GM23338 (cell line): ENCODE measurements around the gene FOXF1. TPM values are rescaled to one million over a fixed set of nuclear protein-coding genes. Genes with fewer than 3 reads are reported as not detected.

ENCODE experiments used
- ATAC-seq: fragments of 200-7000 bp; cut with Tn5 transposase; 3 replicates; pipeline ENCODE4 v1.9.1; 2020
- DNase-seq: peaks from one replicate; pipeline ENCODE4 v3.0.0-alpha.2; 2015; ENCODE audit warnings: low spot score
- H2AFZ ChIP-seq: fragments of 200-600 bp; sonication (generic); 2 replicates; pipeline ENCODE4 v1.8.0; 2016; ENCODE audit warnings: antibody characterized with exemption, mild to moderate bottlenecking, moderate library complexity
- H3F3A ChIP-seq: fragments of 200-600 bp; sonication (generic); replicated peaks from 2 replicates; pipeline ENCODE4 v1.8.0; 2017; ENCODE audit warnings: antibody characterized with exemption, mixed run types, low read depth
- H3K27ac ChIP-seq: fragments of 200-600 bp; sonication (generic); 2 replicates; pipeline ENCODE4 v1.6.1; 2016; ENCODE audit warnings: low read depth
- H3K27me3 ChIP-seq: fragments of 200-600 bp; sonication (generic); 2 replicates; pipeline ENCODE4 v1.8.0; 2016; ENCODE audit warnings: mild to moderate bottlenecking, mixed run types, moderate library complexity; ENCODE audit not compliant: insufficient read depth
- H3K36me3 ChIP-seq: fragments of 200-600 bp; sonication (generic); 2 replicates; pipeline ENCODE4 v1.8.0; 2016; ENCODE audit warnings: mild to moderate bottlenecking; ENCODE audit not compliant: insufficient read depth
- H3K4me1 ChIP-seq: fragments of 200-600 bp; sonication (generic); 2 replicates; pipeline ENCODE4 v1.8.0; 2016; ENCODE audit warnings: mild to moderate bottlenecking, moderate library complexity; ENCODE audit not compliant: insufficient read depth
- H3K4me2 ChIP-seq: fragments of 200-600 bp; sonication (generic); 2 replicates; pipeline ENCODE4 v1.7.1; 2017; ENCODE audit warnings: mixed run types
- H3K4me3 ChIP-seq: fragments of 200-600 bp; sonication (generic); 2 replicates; pipeline ENCODE4 v1.6.1; 2016; ENCODE audit warnings: mixed run types
- H3K79me2 ChIP-seq: fragments of 200-600 bp; sonication (generic); replicated peaks from 2 replicates; pipeline ENCODE4 v1.8.0; 2017; ENCODE audit warnings: mild to moderate bottlenecking; ENCODE audit not compliant: insufficient read depth
- H3K9me2 ChIP-seq: fragments of 200-600 bp; sonication (generic); 2 replicates; pipeline ENCODE4 v1.8.0; 2017; ENCODE audit not compliant: insufficient read depth
- H4K20me1 ChIP-seq: fragments of 200-600 bp; sonication (generic); replicated peaks from 2 replicates; pipeline ENCODE4 v1.8.0; 2017; ENCODE audit warnings: mild to moderate bottlenecking; ENCODE audit not compliant: insufficient read depth
- H3K27ac Mint-ChIP-seq: 2 replicates; pipeline ENCODE4 v1.8.0; 2020; ENCODE audit warnings: inconsistent platforms, mild to moderate bottlenecking, moderate library complexity, mixed read lengths
- H3K27me3 Mint-ChIP-seq: 3 replicates; pipeline ENCODE4 v1.8.0; 2022; ENCODE audit warnings: low read depth, mild to moderate bottlenecking, moderate library complexity, mixed read lengths, inconsistent platforms; ENCODE audit not compliant: insufficient read depth, poor library complexity
- H3K36me3 Mint-ChIP-seq: 3 replicates; pipeline ENCODE4 v1.8.0; 2021; ENCODE audit warnings: low read depth, mild to moderate bottlenecking, inconsistent platforms, moderate library complexity, mixed read lengths
- H3K4me1 Mint-ChIP-seq: 3 replicates; pipeline ENCODE4 v1.8.0; 2020; ENCODE audit warnings: mild to moderate bottlenecking, inconsistent platforms, mixed read lengths
- H3K4me3 Mint-ChIP-seq: 3 replicates; pipeline ENCODE4 v1.8.0; 2021; ENCODE audit warnings: moderate library complexity, mild to moderate bottlenecking, inconsistent platforms, mixed read lengths
- H3K9me3 Mint-ChIP-seq: 3 replicates; pipeline ENCODE4 v1.8.0; 2020; ENCODE audit warnings: moderate library complexity, mild to moderate bottlenecking, inconsistent platforms, mixed read lengths
- CREB1 ChIP-seq: fragments of 250-450 bp; sonication (Bioruptor Pico); IDR thresholded peaks from 2 replicates; pipeline ENCODE4 v1.5.0; 2020; ENCODE audit warnings: low read depth, mild to moderate bottlenecking, moderate library complexity
- EZH2phosphoT487 ChIP-seq: fragments of 200-600 bp; sonication (generic); IDR thresholded peaks from one replicate; pipeline ENCODE4 v1.8.1; 2018; ENCODE audit warnings: antibody characterized with exemption; ENCODE audit not compliant: unreplicated experiment
- ZNF114 ChIP-seq: fragments of 250-450 bp; sonication (Bioruptor Pico); IDR thresholded peaks from 2 replicates; pipeline ENCODE4 v1.5.0; 2020; ENCODE audit warnings: mild to moderate bottlenecking, moderate library complexity
- polyA plus RNA-seq: library from polyadenylated mRNA; unstranded; fragments of >200 nt; fragmentation: Nextera tagmentation; extraction: Ambion mirVana; gene quantifications from 2 replicates; pipeline ENCODE4 v1.2.1, GENCODE V29; 2016
- total RNA-seq: library from RNA; depleted of rRNA; stranded (reverse); fragments of >200 nt; shearing (Covaris generic); gene quantifications from 2 replicates; pipeline ENCODE4 v1.2.3, GENCODE V29; 2014
- TF ChIP-seq, protein P1 (sequence below): fragments of 250-450 bp; sonication (Bioruptor Pico); IDR thresholded peaks from 2 replicates; pipeline ENCODE4 v1.5.0; 2020; ENCODE audit warnings: mild to moderate bottlenecking, moderate library complexity
- TF ChIP-seq, protein P2 (sequence below): IDR thresholded peaks from one replicate; pipeline ENCODE4 v1.6.1; 2018; ENCODE audit warnings: antibody characterized with exemption; ENCODE audit not compliant: unreplicated experiment

Gene FOXF1
- total and polyA plus RNA-seq, 2 experiments from 2014 or later, result 0.10 to 0.15 TPM

DNA sequence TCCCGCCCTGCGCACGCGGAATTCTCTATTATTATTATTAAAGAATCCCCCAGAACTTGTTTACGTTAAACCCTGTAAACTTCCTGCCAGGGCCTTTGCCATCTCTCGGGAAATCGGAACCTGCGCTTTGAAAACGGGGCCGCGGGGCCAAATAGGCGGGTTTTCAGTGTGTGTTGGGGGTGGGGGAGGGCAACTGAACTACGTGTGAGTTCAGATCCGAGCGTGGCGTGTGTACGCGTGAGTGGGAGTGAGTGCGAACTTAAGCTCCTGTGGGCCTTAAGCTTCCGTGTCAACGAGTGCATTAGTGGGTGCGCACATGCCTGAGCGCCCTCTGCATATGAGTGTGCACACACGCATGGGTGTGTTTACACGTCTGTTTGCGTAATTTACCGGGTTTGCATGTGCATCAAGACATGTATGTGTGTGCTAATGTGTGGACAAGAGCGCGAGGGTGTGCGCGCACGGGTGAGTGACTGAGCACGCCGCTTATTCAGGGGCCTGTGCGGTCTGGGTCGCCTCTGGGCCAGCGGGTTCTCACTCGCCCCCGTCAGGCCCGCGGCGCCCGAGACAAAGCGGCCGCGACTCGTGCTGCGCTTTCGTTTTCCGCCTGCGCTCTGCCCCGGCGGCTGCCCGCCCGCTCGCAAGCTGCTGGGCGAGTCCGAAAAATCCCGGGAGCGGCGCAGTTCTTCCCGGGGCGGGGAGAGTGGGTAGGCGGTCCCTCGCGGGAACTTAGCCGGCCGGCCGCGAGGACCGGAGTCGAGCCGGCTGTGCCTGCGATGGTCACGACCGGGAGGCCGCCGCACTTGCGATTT lies 1.2 kb upstream of the FOXF1 start (continued):
- TF ChIP-seq, protein P1, sequence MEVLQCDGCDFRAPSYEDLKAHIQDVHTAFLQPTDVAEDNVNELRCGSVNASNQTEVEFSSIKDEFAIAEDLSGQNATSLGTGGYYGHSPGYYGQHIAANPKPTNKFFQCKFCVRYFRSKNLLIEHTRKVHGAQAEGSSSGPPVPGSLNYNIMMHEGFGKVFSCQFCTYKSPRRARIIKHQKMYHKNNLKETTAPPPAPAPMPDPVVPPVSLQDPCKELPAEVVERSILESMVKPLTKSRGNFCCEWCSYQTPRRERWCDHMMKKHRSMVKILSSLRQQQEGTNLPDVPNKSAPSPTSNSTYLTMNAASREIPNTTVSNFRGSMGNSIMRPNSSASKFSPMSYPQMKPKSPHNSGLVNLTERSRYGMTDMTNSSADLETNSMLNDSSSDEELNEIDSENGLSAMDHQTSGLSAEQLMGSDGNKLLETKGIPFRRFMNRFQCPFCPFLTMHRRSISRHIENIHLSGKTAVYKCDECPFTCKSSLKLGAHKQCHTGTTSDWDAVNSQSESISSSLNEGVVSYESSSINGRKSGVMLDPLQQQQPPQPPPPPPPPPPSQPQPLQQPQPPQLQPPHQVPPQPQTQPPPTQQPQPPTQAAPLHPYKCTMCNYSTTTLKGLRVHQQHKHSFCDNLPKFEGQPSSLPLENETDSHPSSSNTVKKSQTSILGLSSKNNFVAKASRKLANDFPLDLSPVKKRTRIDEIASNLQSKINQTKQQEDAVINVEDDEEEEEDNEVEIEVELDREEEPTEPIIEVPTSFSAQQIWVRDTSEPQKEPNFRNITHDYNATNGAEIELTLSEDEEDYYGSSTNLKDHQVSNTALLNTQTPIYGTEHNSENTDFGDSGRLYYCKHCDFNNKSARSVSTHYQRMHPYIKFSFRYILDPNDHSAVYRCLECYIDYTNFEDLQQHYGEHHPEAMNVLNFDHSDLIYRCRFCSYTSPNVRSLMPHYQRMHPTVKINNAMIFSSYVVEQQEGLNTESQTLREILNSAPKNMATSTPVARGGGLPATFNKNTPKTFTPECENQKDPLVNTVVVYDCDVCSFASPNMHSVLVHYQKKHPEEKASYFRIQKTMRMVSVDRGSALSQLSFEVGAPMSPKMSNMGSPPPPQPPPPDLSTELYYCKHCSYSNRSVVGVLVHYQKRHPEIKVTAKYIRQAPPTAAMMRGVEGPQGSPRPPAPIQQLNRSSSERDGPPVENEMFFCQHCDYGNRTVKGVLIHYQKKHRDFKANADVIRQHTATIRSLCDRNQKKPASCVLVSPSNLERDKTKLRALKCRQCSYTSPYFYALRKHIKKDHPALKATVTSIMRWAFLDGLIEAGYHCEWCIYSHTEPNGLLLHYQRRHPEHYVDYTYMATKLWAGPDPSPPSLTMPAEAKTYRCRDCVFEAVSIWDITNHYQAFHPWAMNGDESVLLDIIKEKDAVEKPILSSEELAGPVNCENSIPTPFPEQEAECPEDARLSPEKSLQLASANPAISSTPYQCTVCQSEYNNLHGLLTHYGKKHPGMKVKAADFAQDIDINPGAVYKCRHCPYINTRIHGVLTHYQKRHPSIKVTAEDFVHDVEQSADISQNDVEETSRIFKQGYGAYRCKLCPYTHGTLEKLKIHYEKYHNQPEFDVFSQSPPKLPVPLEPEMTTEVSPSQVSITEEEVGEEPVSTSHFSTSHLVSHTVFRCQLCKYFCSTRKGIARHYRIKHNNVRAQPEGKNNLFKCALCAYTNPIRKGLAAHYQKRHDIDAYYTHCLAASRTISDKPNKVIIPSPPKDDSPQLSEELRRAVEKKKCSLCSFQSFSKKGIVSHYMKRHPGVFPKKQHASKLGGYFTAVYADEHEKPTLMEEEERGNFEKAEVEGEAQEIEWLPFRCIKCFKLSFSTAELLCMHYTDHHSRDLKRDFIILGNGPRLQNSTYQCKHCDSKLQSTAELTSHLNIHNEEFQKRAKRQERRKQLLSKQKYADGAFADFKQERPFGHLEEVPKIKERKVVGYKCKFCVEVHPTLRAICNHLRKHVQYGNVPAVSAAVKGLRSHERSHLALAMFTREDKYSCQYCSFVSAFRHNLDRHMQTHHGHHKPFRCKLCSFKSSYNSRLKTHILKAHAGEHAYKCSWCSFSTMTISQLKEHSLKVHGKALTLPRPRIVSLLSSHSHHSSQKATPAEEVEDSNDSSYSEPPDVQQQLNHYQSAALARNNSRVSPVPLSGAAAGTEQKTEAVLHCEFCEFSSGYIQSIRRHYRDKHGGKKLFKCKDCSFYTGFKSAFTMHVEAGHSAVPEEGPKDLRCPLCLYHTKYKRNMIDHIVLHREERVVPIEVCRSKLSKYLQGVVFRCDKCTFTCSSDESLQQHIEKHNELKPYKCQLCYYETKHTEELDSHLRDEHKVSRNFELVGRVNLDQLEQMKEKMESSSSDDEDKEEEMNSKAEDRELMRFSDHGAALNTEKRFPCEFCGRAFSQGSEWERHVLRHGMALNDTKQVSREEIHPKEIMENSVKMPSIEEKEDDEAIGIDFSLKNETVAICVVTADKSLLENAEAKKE (CRISPR knock-in tag), result no peak
- TF ChIP-seq ZNF114 (no peak), CREB1 (CRISPR knock-in tag) (no peak)

DNA sequence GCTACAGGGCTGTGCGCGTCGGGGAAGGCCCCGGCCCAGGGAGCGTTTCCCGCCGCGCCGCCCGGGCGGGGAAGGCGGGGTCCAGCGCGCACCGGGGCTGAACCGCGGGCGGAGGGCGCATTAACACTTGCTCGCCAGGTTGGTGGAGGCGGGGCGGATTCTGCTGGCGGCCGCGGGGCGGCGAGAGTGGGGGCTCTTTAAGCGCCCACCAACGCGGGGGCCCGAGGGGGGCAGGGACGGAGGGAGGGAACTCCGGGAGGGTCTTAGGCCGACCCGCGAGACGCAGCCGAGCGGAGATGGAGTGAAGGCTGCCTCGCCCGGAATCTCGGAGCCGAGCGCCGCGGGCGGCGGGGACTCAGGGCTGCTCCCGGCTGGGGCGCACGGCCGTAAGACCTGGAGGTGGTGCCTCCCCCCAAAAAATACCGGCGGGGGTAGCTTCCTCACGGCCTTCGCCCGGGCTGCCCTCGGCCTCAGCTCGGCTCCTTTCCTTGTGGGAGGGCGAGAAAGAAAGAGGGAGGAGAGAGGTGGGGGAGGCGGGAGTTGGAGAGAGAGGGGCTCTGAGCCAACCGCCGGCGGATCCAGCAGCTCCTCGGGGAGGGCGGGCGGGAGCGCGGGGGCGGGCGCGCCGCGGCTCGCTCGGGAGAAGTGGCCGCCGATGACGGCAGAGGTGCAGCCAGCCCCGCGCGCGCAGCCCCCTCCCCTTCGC lies 415 bp upstream of the FOXF1 start:
- Mint-ChIP-seq H3K4me3 (peak overlapping the region; percentile 64; the same call in 2 of the 3 replicates), H3K27ac (no peak overlapping the region), H3K4me1 (peaks cover 47% of the 10 kb centered on the region), H3K9me3 (peaks cover 11% of the 10 kb centered on the region; the same call in 2 of the 3 replicates), H3K36me3 (no peaks in the 10 kb centered on the region; the same call in 2 of the 3 replicates), H3K27me3 (peaks cover 94% of the 10 kb centered on the region)
- Histone ChIP-seq H4K20me1 (peaks cover 30% of the 10 kb centered on the region), H3K27ac (no peak overlapping the region), H3K36me3 (no peaks in the 10 kb centered on the region), H2AFZ (peak overlapping the region; percentile 72; the same call in 1 of the 2 replicates), H3F3A (0 out of 2 replicates have a peak, but pooled peaks cover 11% of the 10 kb centered on the region), H3K4me3 (peak overlapping the region; percentile 55), H3K9me2 (no peaks in the 10 kb centered on the region), H3K4me1 (peaks cover 32% of the 10 kb centered on the region), H3K27me3 (peaks cover 100% of the 10 kb centered on the region), H3K79me2 (no peaks in the 10 kb centered on the region), H3K4me2 (peak overlapping the region; percentile 79)
- peak; percentile 9 for TF ChIP-seq EZH2phosphoT487
- TF ChIP-seq, protein P2, sequence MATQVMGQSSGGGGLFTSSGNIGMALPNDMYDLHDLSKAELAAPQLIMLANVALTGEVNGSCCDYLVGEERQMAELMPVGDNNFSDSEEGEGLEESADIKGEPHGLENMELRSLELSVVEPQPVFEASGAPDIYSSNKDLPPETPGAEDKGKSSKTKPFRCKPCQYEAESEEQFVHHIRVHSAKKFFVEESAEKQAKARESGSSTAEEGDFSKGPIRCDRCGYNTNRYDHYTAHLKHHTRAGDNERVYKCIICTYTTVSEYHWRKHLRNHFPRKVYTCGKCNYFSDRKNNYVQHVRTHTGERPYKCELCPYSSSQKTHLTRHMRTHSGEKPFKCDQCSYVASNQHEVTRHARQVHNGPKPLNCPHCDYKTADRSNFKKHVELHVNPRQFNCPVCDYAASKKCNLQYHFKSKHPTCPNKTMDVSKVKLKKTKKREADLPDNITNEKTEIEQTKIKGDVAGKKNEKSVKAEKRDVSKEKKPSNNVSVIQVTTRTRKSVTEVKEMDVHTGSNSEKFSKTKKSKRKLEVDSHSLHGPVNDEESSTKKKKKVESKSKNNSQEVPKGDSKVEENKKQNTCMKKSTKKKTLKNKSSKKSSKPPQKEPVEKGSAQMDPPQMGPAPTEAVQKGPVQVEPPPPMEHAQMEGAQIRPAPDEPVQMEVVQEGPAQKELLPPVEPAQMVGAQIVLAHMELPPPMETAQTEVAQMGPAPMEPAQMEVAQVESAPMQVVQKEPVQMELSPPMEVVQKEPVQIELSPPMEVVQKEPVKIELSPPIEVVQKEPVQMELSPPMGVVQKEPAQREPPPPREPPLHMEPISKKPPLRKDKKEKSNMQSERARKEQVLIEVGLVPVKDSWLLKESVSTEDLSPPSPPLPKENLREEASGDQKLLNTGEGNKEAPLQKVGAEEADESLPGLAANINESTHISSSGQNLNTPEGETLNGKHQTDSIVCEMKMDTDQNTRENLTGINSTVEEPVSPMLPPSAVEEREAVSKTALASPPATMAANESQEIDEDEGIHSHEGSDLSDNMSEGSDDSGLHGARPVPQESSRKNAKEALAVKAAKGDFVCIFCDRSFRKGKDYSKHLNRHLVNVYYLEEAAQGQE, result no peak
- DNase-seq (peak; percentile 80), ATAC-seq (peak; percentile 9)
